Endothelial cell (in vitro differentiated cells): ENCODE data around the gene GSTM1. TPM values are rescaled to one million over a fixed set of nuclear protein-coding genes. Genes with fewer than 3 reads are reported as not detected.
"Not testable (repeated sequence)": the region's sequence is repeated elsewhere in the genome, so short reads cannot be mapped to it uniquely, and the experiment has no call there.

Source experiments
- DNase-seq: peaks from one replicate; pipeline ENCODE4 v3.0.0; 2021; ENCODE audit warnings: low spot score
- H3K27ac Mint-ChIP-seq: one replicate; pipeline ENCODE4 v1.8.0; 2021; ENCODE audit warnings: mixed read lengths, inconsistent platforms; ENCODE audit not compliant: unreplicated experiment
- H3K27me3 Mint-ChIP-seq: one replicate; pipeline ENCODE4 v1.8.0; 2021; ENCODE audit warnings: mild to moderate bottlenecking, moderate library complexity, mixed read lengths, inconsistent platforms; ENCODE audit not compliant: unreplicated experiment
- H3K36me3 Mint-ChIP-seq: one replicate; pipeline ENCODE4 v1.8.0; 2021; ENCODE audit warnings: mild to moderate bottlenecking, low read depth, mixed read lengths, inconsistent platforms; ENCODE audit not compliant: unreplicated experiment
- H3K4me1 Mint-ChIP-seq: one replicate; pipeline ENCODE4 v1.8.0; 2021; ENCODE audit warnings: mild to moderate bottlenecking, mixed read lengths, inconsistent platforms; ENCODE audit not compliant: unreplicated experiment
- H3K4me3 Mint-ChIP-seq: one replicate; pipeline ENCODE4 v1.8.0; 2021; ENCODE audit warnings: mild to moderate bottlenecking, mixed read lengths, inconsistent platforms; ENCODE audit not compliant: unreplicated experiment
- H3K9me3 Mint-ChIP-seq: one replicate; pipeline ENCODE4 v1.8.0; 2021; ENCODE audit warnings: mixed read lengths, inconsistent platforms; ENCODE audit not compliant: unreplicated experiment
- total RNA-seq: library from RNA; stranded (reverse); fragmentation: NEBNext Ultra II Directional; extraction: Animal tissue kit (Norgen Biotek cat#: 25700); gene quantifications from one replicate; pipeline ENCODE4 v1.2.1, GENCODE V29; 2021; ENCODE audit not compliant: unreplicated experiment
- TF ChIP-seq, protein P1 (sequence below): fragments of 200-600 bp; sonication (generic); IDR thresholded peaks from one replicate; pipeline ENCODE4 v1.5.0; 2021; ENCODE audit warnings: antibody characterized with exemption; ENCODE audit not compliant: unreplicated experiment

GSTM1 gene
- total RNA-seq, 1 donor from 2014 or later = not detected

GRCh38 chr1:109691759-109692158, 4.1 kb downstream of the GSTM1 start:
- TF ChIP-seq, protein P1, sequence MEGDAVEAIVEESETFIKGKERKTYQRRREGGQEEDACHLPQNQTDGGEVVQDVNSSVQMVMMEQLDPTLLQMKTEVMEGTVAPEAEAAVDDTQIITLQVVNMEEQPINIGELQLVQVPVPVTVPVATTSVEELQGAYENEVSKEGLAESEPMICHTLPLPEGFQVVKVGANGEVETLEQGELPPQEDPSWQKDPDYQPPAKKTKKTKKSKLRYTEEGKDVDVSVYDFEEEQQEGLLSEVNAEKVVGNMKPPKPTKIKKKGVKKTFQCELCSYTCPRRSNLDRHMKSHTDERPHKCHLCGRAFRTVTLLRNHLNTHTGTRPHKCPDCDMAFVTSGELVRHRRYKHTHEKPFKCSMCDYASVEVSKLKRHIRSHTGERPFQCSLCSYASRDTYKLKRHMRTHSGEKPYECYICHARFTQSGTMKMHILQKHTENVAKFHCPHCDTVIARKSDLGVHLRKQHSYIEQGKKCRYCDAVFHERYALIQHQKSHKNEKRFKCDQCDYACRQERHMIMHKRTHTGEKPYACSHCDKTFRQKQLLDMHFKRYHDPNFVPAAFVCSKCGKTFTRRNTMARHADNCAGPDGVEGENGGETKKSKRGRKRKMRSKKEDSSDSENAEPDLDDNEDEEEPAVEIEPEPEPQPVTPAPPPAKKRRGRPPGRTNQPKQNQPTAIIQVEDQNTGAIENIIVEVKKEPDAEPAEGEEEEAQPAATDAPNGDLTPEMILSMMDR = no peak
- Mint-ChIP-seq H3K9me3 (no peaks in the 10 kb centered on the region), H3K27ac (no peak overlapping the region), H3K4me3 (no peak overlapping the region), H3K27me3 (no peaks in the 10 kb centered on the region), H3K4me1 (no peaks in the 10 kb centered on the region), H3K36me3 (no peaks in the 10 kb centered on the region)
- no peak for DNase-seq

- DNase-seq, H3K4me3 Mint-ChIP-seq, H3K36me3 Mint-ChIP-seq, H3K4me1 Mint-ChIP-seq, H3K9me3 Mint-ChIP-seq, H3K27me3 Mint-ChIP-seq, H3K27ac Mint-ChIP-seq: not testable (repeated sequence)
These were observed 6.8 kb downstream of the GSTM1 start for GRCh38 chr1:109694400-109694799.

GRCh38 chr1:109695138-109695537, 7.5 kb downstream of the GSTM1 start:
- not testable (repeated sequence) for H3K4me3 Mint-ChIP-seq, DNase-seq, H3K27ac Mint-ChIP-seq, H3K9me3 Mint-ChIP-seq, H3K4me1 Mint-ChIP-seq, H3K27me3 Mint-ChIP-seq, H3K36me3 Mint-ChIP-seq

DNA sequence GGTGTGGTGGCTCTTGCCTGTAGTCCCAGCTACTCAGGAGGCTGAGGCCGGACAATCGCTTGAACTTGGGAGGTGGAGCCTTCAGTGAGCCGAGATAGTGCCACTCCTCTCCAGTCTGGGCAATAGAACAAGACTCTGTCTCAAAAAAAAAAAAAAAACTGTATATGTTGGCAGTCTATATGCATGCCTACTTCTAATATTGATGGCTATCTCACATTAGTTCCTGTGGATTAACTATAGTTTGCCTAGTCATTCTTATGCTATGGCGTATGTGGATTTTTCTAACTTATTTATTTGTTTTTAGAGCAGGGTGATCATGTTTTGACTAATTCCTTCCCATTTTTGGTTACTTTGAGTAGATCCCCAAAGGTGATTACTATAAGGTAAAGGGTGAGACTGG, 9.4 kb downstream of the GSTM1 start:
- Mint-ChIP-seq H3K9me3 (no peaks in the 10 kb centered on the region), H3K4me1 (no peaks in the 10 kb centered on the region)

DNA sequence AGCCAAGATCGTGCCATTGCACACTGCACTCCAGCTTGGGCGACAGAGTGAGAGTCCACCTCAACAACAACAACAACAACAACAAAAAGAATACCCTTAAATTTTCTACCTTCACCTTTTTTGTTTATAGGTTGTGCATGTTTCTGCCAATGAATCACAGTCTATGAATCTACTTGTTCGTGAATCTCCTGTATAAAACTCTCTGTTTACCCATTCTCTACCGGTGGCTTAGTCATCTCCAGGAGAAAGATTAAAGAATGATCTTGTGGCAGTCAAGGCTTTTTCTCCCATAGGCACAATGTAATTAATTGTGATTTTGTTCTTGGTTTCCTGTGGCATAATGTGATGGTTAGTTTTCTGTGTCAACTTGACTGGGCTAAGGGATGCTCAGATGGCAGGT, 10.2 kb downstream of the GSTM1 start:
- not testable (repeated sequence) for H3K27ac Mint-ChIP-seq, H3K4me3 Mint-ChIP-seq, H3K4me1 Mint-ChIP-seq, H3K27me3 Mint-ChIP-seq, H3K36me3 Mint-ChIP-seq, DNase-seq, H3K9me3 Mint-ChIP-seq

More for the DNA sequence above, 9.4 kb downstream of the GSTM1 start:
- Mint-ChIP-seq H3K36me3 (no peaks in the 10 kb centered on the region), H3K27ac (no peak overlapping the region), H3K27me3 (no peaks in the 10 kb centered on the region), H3K4me3 (no peak overlapping the region)
- DNase-seq = no peak
- TF ChIP-seq, protein P1 = no peak

DNA sequence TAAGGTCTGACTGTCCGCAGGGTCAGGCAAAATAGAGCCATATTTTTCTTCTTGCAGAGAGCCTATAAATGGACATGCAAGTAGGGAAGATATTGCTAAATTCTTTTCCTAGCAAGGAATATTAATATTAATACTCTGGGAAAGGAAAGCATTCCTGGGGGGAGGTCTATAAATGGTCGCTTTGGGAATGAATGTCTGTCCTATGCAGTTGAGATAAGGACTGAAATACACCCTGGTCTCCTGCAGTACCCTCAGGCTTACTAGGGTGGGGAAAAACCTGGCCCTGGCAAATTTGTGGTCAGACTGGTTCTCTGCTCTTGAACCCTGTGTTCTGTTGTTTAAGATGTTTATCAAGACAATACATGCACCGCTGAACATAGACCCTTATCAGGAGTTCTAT, 15.3 kb downstream of the GSTM1 start:
- H3K4me1 Mint-ChIP-seq, DNase-seq, H3K27ac Mint-ChIP-seq, H3K4me3 Mint-ChIP-seq, H3K9me3 Mint-ChIP-seq, H3K27me3 Mint-ChIP-seq: not testable (repeated sequence)
- peaks cover 10% of the 10 kb centered on the region for H3K36me3 Mint-ChIP-seq

DNA sequence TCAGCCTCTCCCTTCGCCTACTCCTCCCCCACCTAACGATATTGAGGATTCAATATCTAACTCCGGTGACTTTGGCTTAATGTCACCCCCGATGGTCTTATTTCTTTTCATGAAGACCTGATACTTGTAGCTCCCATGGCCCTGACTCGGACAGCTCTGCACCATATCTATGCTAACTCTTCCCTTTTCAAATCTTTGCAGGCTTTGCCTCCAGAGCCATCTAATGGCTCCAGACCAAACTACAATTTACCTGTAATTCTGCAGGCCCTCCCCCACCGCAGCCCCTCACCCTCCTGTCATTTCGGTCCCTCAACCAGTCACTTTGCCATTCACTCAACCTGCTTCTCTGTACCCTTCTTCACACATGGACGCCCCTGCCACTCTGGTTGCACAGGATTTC, 16.6 kb downstream of the GSTM1 start:
- Mint-ChIP-seq H3K4me3 (no peak overlapping the region), H3K4me1 (no peaks in the 10 kb centered on the region), H3K27me3 (peaks cover 3% of the 10 kb centered on the region), H3K9me3 (peaks cover 4% of the 10 kb centered on the region), H3K36me3 (peaks cover 13% of the 10 kb centered on the region), H3K27ac (no peak overlapping the region)
- DNase-seq = no peak
- TF ChIP-seq, protein P1 = no peak
